ENCODE measurements around the gene IPO5.
"Not testable (repeated sequence)": the region's sequence is repeated elsewhere in the genome, so short reads cannot be mapped to it uniquely, and the experiment has no call there.

Gene IPO5

DNA sequence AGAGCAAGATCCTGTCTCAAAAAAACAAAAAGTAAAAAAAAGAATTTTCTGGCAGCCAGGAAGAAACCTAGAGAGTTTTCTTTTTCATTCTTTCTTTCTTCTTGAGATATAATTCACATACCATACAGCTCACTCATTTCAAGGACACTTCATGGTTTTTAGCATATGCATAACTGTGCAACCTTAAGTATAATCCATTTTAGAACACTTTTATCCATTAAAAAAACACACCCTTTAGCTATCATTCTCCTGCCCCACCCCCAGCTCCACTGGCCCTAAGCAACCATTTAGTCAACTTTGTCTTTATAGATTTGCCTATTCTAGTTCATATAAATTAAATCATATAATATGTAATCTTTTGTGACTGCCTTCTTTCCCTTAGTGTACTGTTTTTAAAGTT is 8.1 kb upstream of the IPO5 start:
- H3K79me2 ChIP-seq (ENCODE audit: insufficient read depth, low read depth) = no peaks in the 10 kb centered on the region
- H3K27me3 ChIP-seq (ENCODE audit: insufficient read depth, low read depth) = no peaks in the 10 kb centered on the region
- no peak overlapping the region for H3K4me2 ChIP-seq
- no peak overlapping the region for H2AFZ ChIP-seq (ENCODE audit: low read depth)
- TF ChIP-seq, protein P1, sequence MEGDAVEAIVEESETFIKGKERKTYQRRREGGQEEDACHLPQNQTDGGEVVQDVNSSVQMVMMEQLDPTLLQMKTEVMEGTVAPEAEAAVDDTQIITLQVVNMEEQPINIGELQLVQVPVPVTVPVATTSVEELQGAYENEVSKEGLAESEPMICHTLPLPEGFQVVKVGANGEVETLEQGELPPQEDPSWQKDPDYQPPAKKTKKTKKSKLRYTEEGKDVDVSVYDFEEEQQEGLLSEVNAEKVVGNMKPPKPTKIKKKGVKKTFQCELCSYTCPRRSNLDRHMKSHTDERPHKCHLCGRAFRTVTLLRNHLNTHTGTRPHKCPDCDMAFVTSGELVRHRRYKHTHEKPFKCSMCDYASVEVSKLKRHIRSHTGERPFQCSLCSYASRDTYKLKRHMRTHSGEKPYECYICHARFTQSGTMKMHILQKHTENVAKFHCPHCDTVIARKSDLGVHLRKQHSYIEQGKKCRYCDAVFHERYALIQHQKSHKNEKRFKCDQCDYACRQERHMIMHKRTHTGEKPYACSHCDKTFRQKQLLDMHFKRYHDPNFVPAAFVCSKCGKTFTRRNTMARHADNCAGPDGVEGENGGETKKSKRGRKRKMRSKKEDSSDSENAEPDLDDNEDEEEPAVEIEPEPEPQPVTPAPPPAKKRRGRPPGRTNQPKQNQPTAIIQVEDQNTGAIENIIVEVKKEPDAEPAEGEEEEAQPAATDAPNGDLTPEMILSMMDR (conservative IDR thresholded peaks at IDR 0.05; ENCODE audit: low read depth, low read length) = no peak
- H3K4me1 ChIP-seq (ENCODE audit: low read depth, poor library complexity, severe bottlenecking) = no peaks in the 10 kb centered on the region
- H3K4me3 ChIP-seq (IDR thresholded peaks at IDR 0.05; ENCODE audit: insufficient read depth, low read depth, low read length) = no peak overlapping the region
- no peak overlapping the region for H3K9ac ChIP-seq
- no peaks in the 10 kb centered on the region for H4K20me1 ChIP-seq (ENCODE audit: insufficient read depth)
- H3K36me3 ChIP-seq (ENCODE audit: insufficient read depth) = no peaks in the 10 kb centered on the region
- no peak overlapping the region for H3K27ac ChIP-seq

DNA sequence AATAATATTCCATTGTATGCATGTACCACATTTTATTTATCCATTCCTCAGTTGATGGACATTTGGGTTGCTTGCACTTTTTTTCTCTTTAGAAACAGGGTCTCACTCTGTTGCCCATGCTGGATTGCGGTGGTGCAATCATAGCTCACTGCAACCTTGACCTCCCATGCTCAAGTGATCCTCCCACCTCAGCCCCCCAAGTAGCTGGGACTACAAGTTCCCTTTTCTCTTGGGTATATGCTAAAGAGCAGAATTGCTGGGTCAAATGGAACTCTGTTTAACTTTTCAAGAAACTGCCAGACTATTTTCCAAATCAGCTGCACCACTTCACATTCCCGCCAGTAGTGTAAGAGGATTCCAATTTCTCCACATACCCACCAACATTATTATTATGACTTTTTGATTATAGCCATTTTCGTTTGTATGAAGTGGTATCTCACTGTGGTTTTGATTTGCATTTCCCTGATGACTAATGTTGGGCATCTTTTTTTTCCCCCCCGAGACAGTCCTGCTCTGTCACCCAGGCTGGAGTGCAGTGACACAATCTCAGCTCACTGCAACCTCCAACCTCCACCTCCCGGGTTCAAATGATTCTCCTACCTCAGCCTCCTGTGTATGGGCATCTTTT is 7.6 kb upstream of the IPO5 start:
- no peak overlapping the region for H3K4me2 ChIP-seq

DNA sequence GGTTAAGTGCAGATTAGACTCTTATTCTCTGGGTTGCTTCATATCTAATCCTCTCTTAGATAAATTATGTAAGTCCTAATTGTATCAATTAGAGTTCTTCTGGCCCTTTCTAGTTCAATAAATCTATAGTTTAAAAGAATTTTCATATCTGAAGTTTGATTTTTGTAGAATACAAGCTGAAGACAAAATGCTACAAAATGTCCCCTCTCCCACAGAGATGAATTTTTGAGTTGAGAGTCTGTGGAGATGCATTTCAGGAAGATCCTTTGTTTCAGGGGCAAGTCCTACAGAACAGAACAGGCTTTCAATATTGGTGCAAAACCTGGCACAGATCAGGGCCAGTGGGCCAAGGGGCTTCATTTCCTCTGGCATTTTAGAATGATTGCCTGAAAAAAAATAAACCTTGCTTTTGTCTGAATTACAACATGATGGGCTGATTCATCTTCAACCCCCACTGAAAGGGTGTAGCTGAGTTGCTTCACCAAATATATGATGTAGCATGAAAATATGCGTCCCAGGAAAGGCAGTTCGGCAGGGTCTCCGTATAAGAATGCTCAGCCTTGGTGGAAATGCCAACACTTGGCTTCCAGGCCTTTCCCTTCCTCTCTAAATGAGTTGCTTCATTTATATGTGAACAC is 6.4 kb upstream of the IPO5 start:
- H3K4me2 ChIP-seq = no peak overlapping the region

More for the DNA sequence above, 7.6 kb upstream of the IPO5 start:
- Histone ChIP-seq H3K27ac (no peak overlapping the region), H4K20me1 (ENCODE audit: insufficient read depth) (no peaks in the 10 kb centered on the region), H2AFZ (ENCODE audit: low read depth) (no peak overlapping the region), H3K4me3 (IDR thresholded peaks at IDR 0.05; ENCODE audit: insufficient read depth, low read depth, low read length) (no peak overlapping the region), H3K36me3 (ENCODE audit: insufficient read depth) (no peaks in the 10 kb centered on the region), H3K9ac (no peak overlapping the region), H3K27me3 (ENCODE audit: insufficient read depth, low read depth) (no peaks in the 10 kb centered on the region), H3K79me2 (ENCODE audit: insufficient read depth, low read depth) (no peaks in the 10 kb centered on the region), H3K4me1 (ENCODE audit: low read depth, poor library complexity, severe bottlenecking) (no peaks in the 10 kb centered on the region)
- TF ChIP-seq, protein P1 (conservative IDR thresholded peaks at IDR 0.05; ENCODE audit: low read depth, low read length) = no peak

DNA sequence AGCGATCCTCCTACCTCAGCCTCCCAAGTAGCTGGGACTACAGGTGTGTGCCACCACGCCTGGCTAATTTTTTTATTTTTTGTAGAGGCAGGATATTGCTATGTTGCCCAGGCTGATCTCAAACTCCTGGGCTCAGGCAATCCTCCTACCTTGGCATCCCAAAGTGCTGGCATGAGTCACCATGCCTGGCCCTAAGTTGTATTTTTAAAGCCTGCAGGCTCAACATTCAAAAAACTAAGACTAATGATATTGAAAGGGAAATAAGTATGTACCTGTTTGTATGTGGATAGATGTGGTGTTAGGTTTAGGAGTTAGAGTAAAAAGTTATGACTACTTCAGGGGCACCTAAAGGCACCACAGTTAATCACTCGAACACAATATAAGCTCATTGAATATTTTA is 5.4 kb upstream of the IPO5 start:
- no peak overlapping the region for H3K9ac ChIP-seq
- no peak overlapping the region for H3K27ac ChIP-seq
- H4K20me1 ChIP-seq (ENCODE audit: insufficient read depth) = no peaks in the 10 kb centered on the region
- no peaks in the 10 kb centered on the region for H3K36me3 ChIP-seq (ENCODE audit: insufficient read depth)
- TF ChIP-seq, protein P1 (conservative IDR thresholded peaks at IDR 0.05; ENCODE audit: low read depth, low read length) = no peak
- no peaks in the 10 kb centered on the region for H3K4me1 ChIP-seq (ENCODE audit: low read depth, poor library complexity, severe bottlenecking)
- no peak overlapping the region for H3K4me3 ChIP-seq (IDR thresholded peaks at IDR 0.05; ENCODE audit: insufficient read depth, low read depth, low read length)
- H3K4me2 ChIP-seq = no peak overlapping the region
- H2AFZ ChIP-seq (ENCODE audit: low read depth) = no peak overlapping the region
- H3K27me3 ChIP-seq (ENCODE audit: insufficient read depth, low read depth) = no peaks in the 10 kb centered on the region
- H3K79me2 ChIP-seq (ENCODE audit: insufficient read depth, low read depth) = no peaks in the 10 kb centered on the region

More for the DNA sequence above, 6.4 kb upstream of the IPO5 start:
- H3K79me2 ChIP-seq (ENCODE audit: insufficient read depth, low read depth) = no peaks in the 10 kb centered on the region
- no peaks in the 10 kb centered on the region for H3K27me3 ChIP-seq (ENCODE audit: insufficient read depth, low read depth)
- H3K27ac ChIP-seq = no peak overlapping the region
- TF ChIP-seq, protein P1 (conservative IDR thresholded peaks at IDR 0.05; ENCODE audit: low read depth, low read length) = no peak
- H4K20me1 ChIP-seq (ENCODE audit: insufficient read depth) = no peaks in the 10 kb centered on the region
- H3K4me1 ChIP-seq (ENCODE audit: low read depth, poor library complexity, severe bottlenecking) = no peaks in the 10 kb centered on the region
- no peak overlapping the region for H3K9ac ChIP-seq
- no peaks in the 10 kb centered on the region for H3K36me3 ChIP-seq (ENCODE audit: insufficient read depth)
- H2AFZ ChIP-seq (ENCODE audit: low read depth) = no peak overlapping the region
- H3K4me3 ChIP-seq (IDR thresholded peaks at IDR 0.05; ENCODE audit: insufficient read depth, low read depth, low read length) = no peak overlapping the region

DNA sequence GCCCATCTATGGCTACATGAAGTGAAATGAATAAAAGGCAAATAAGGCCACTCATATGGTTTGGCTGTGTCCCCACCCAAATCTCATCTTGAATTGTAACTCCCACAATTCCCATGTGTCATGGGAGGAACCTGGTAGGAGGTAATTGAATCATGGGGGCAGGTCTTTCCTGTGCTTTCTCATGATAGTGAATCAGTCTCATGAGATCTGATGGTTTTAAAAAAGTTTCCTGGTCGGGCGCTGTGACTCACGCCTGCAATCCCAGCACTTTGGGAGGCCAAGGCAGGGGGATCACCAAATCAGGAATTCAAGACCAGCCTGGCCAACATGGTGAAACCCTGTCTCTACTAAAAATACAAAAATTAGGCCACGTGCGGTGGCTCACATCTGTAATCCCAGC is 4.2 kb upstream of the IPO5 start:
- H3K27ac ChIP-seq; H3K4me1 ChIP-seq (ENCODE audit: low read depth, poor library complexity, severe bottlenecking): not testable (repeated sequence)

More for the DNA sequence above, 4.2 kb upstream of the IPO5 start:
- H3K4me2 ChIP-seq; H3K9ac ChIP-seq; H2AFZ ChIP-seq (ENCODE audit: low read depth); H3K36me3 ChIP-seq (ENCODE audit: insufficient read depth); H4K20me1 ChIP-seq (ENCODE audit: insufficient read depth); H3K4me3 ChIP-seq (IDR thresholded peaks at IDR 0.05; ENCODE audit: insufficient read depth, low read depth, low read length); H3K79me2 ChIP-seq (ENCODE audit: insufficient read depth, low read depth); H3K27me3 ChIP-seq (ENCODE audit: insufficient read depth, low read depth): not testable (repeated sequence)
